Peyer's patch (tissue), 4 donors: ENCODE data around the gene KRTAP9-1.

Experiments used
- CTCF ChIP-seq, 6 experiments: fragments of 450-650 bp in 4 of 6; fragments of 200-600 bp in 2 of 6; sonication (generic) in 1 of 6; IDR thresholded peaks; one replicate each; pipeline ENCODE4 v1.5.1; 2017 to 2019; ENCODE audit warnings: antibody characterized with exemption in 6 of 6, mild to moderate bottlenecking in 3 of 6, moderate library complexity in 1 of 6
- POLR2A ChIP-seq, 2 donors: fragments of 450-650 bp; IDR thresholded peaks; one replicate each; pipeline ENCODE4 v1.5.1; 2017; ENCODE audit warnings: antibody characterized with exemption in 2 of 2, mild to moderate bottlenecking in 2 of 2, moderate library complexity in 2 of 2

- TF ChIP-seq CTCF (IDR thresholded peaks at IDR 0.05) (no peak), POLR2A (IDR thresholded peaks at IDR 0.05) (no peak)
Observed at GRCh38 chr17:41178341-41178740, 11.3 kb upstream of the KRTAP9-1 start.
